GDM1 (cell line): ENCODE measurements around the gene VSTM2L.
"Not testable (repeated sequence)": the region's sequence is repeated elsewhere in the genome, so short reads cannot be mapped to it uniquely, and the experiment has no call there.

ENCODE experiments used
- DNase-seq: peaks from one replicate; lab custom pipeline; 2025; lab: John Stamatoyannopoulos, UW

VSTM2L gene, protein sequence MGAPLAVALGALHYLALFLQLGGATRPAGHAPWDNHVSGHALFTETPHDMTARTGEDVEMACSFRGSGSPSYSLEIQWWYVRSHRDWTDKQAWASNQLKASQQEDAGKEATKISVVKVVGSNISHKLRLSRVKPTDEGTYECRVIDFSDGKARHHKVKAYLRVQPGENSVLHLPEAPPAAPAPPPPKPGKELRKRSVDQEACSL

GRCh38 chr20:37902504-37903313 is at the start of gene VSTM2L:
Gene VSTM2L (plus strand): TSS chr20:37903127. CDS start chr20:37903351, 224 bp downstream.
- DNase-seq: no peak

DNA sequence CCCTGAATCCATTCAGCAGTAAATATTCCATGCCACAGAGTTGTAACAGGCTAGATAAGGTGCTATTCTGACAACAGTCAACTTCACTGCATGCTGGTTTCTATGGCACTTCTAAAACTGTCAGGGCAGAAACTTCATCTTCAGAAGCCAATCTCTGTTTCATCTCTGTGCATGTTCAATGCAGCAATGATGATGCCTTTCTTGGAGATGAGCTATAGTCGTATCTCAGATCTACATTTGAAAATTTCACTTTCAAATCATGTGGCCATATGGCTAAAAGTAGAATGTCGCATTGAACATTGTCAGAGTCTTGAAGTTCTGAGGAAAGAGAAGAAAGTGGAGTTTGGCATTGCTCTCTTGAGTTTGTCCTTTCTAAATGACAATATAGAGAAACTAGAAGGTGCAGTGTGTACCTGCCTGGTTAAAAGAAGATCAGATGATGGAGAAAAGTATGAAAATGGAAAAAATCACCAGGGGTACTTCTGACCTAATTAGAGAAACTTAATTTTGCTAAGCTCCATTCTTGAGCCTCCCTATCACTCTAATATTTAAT is 49.0 kb upstream of the VSTM2L start:
- DNase-seq: no peak

DNA sequence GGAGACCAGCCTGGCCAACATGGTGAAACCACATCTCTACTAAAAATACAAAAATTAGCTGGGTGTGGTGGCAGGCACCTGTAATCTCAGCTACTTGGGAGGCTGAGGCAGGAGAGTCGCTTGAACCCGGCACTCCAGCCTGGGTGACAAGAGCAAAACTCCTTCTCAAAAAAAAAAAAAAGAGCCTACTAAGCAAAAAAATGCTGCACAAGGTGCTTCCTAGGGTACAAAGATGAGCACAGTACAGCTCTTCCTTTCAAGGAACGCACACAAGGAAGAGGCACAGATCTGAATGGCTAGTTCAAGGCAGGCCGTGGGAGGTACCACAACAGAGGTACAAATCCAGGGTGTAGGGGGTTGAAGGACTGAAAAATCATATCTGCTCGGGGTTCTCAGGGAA is 46.9 kb upstream of the VSTM2L start:
- not testable (repeated sequence) for DNase-seq

DNA sequence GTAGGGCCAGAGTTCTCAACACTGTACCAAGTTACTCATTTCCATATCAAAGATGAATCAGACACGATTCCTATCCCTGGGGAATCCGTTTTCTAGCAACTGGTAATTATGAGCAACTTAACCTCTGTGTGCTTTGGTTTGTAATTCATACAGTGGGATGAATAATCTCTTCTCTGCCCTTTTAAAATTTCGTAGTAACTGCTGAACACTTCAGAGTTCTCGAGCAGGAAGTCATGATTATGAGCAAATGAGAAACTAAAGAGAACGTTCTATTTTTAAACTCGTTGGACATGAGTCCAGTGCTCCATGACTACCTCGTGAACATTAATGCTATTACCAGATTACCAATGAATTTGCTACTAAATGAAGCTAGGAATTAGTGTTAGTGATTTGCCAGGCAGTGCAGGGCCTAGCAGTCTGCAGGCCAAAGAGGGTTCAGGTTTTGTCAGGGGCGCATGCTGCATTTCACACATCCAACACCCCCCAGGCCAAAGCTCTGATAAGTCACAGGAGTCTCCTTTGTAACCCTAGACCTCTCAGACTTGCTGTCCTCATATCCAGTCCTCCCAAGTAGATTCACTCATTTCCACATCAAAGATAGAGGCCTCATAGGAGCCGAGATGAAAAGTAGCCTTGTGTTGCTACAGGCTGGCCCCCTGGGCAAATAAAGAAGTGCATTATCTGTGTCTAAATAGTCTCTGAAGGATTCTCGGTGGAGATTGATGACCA is 45.8 kb upstream of the VSTM2L start:
- no peak for DNase-seq

DNA sequence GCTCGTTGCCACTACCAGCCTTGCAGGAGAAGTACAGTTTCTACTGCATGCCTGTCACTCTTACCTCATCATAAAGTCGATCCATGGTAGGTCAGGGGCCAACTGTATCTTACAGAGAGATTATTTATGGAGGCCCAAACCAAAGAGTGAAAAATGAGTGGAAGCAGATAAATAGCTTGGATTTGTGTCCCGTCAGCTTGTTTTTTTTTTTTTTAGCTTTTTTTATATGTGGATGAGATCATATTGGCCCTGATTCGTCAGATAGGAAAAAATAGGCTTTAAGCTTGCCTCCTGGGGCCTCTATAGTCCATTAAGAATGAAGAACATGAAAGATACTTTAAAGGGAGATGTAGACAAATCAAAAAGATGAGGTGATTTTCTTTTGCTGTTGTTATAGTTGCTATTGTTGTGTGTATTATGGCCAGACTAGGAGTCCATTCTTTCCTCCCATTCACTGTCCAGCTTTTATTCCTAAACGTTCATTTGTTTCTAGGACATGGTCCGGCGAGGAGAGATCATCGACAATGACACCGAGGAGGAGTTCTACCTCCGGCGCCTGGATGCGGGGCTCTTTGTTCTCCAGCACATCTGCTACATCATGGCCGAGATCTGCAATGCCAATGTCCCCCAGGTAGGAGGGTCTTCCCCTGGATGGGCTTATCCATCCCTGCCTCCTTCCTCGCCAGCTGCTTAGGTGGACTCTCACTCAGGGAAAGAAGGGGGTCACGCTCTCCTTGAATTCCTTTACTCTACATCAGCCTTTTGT is 43.3 kb upstream of the VSTM2L start:
- no peak for DNase-seq

GRCh38 chr20:37863289-37863688 is 39.6 kb upstream of the VSTM2L start:
- DNase-seq: no peak

DNA sequence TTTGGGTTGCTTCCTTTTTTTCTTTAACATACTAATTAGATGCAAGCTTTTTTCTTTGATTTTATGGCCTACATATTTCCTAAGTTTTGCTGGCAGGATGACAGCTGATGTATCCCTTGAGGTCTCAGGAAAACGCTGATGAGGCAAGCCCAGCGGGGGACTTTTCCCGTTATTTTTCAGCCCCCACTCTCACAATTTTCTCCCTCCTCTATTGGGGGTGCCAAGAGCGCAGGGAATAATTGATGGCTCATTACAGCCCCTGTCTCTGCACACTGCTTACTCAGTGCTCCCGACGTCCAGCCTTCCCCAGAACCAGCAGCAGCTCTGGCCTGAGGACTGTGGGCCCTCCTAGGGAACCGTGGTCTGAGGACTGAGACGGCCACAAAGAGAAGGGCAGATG is 38.6 kb upstream of the VSTM2L start:
- DNase-seq: no peak

DNA sequence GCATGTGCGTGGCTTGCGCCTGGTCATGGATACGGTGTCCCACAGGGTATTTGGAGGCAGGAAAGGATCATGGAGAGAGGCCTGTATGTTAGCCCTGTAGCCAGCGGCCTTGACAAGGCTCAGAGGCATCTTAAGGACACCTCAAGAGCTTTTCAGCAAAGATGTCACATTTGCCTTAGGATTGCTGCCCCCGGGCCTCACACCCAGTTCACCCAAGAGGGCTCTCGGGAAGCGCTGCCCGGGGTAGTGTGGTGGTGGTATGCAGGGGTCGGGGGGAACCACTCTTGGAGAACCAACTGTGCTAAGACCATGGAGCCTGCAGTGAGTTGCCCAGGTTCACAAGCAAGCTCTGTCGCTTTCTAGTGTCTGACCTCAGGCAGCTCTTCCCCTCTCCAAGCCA is 36.9 kb upstream of the VSTM2L start:
- no peak for DNase-seq

- no peak for DNase-seq
Measured at GRCh38 chr20:37867289-37868195, 35.4 kb upstream of the VSTM2L start.

DNA sequence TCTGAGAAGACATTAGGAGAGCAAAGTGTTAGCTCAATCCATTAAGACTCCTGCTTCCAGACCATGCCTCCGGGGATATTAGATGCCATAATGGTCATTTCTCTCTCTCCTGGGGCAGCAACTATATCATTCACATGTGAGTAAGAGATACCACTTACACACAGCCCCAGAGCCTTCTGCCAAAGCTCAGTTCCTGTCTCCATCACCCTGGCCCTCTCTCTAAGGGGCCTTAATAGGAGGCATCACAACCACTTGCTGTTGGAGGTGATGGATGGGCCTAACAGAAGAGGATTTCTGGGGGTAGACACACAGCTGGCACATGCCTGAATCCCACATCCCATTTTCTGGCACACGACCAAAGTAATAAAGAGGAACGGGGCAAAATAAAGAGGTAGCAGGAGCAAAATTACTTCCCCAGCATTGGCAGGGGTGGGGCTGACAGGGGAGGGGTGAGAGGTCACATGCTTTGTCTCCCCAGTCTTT is 34.0 kb upstream of the VSTM2L start:
- no peak for DNase-seq

- no peak for DNase-seq
Measured at GRCh38 chr20:37869334-37869861, 33.5 kb upstream of the VSTM2L start.

GRCh38 chr20:37870294-37870693 is 32.6 kb upstream of the VSTM2L start:
- DNase-seq: no peak

DNA sequence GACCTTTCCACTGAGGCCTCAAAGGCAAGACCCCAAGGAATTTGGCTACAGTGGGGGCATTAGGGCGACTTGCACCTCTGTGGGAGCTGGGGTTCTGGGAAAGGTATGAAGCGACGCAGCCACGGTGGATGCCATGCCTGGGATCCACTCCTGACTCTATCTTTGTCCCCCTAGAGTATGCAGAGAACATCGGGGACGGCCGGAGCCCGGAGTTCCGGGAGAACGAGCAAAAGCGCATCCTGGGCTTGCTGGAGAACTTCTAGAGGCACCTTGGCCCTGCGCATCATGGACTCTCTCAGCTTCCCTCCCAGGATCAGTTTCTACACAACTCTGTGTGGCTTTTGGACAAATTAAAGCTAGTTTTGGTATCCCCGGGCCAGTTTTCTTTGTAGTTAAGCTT is 31.2 kb upstream of the VSTM2L start:
- DNase-seq: no peak

DNA sequence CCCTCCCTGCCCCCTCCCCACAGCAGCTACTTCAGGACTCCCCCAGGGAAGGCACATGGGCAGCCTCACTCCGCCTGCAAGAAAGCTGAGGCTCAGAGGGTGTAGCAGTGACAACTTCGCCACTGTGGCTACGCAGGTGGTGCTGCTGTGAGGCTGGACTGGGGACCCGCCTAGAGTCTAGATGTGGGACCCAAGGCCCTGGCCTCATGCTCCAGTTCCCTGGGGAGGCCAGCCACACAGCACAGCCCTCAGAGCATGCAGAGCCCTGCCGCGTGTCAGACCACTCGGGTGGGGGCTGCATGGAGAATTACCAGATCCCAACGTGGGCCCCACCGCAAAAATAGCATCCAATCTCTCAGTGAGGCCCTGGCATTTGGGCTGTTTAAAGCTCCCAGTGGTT is 30.8 kb upstream of the VSTM2L start:
- DNase-seq: no peak

DNA sequence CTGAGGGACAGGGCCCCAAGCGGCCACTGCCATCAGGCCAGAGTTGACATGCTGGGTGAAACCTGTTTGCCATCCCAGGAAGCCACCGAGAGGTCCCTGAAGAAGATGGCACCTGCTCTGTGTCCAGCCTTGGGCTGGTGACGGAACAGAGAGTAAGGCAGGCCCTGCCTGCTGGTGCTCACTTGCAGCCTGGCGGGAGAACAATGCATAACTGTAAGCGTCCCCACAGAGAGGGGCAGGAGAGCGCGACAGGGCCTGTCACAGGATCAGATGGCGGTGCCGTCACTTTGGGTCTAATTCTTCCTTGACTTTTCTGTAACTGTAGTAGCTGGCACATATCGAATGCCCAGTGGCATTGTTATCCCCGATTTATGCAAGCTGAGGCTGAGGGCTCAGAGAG is 29.0 kb upstream of the VSTM2L start:
- DNase-seq: no peak

GRCh38 chr20:37875460-37876175 is 27.3 kb upstream of the VSTM2L start:
- no peak for DNase-seq

DNA sequence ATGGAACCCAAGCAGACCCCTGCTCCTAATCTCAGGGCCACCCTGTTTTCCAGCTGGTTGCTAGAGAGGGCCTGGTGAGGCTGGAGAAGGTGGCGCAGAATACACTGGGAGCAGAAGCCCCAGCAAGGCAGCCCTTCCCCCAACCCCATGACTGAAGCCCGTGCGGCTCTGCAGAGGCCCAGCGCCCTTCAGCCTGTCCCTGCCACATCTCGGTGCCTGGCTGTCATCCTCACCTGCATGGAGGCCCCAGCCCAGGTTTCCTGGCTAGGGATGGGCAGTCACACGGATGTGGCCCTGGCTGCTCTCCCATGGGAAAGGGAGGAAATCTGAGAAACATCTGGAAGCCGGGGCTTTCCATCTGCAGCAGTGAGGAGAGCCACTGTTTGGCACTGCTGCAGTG is 26.1 kb upstream of the VSTM2L start:
- no peak for DNase-seq

GRCh38 chr20:37877832-37878772 is 24.8 kb upstream of the VSTM2L start:
- no peak for DNase-seq
